Parathyroid adenoma (tissue), 2 donors: Measurements from ENCODE around the gene TRIM17.

ENCODE experiments used
- H2AFZ ChIP-seq: fragments of 300-600 bp; sonication (generic); one replicate; pipeline ENCODE4 v1.7.0; 2017; ENCODE audit warnings: antibody characterized with exemption, mild to moderate bottlenecking
- H3K27ac ChIP-seq: fragments of 300-600 bp; sonication (generic); one replicate; pipeline ENCODE4 v1.7.0; 2017
- H3K27me3 ChIP-seq: fragments of 300-600 bp; sonication (generic); one replicate; pipeline ENCODE4 v1.7.0; 2017; ENCODE audit warnings: low read length; ENCODE audit not compliant: control insufficient read depth, insufficient read depth
- H3K36me3 ChIP-seq: fragments of 300-600 bp; sonication (generic); one replicate; pipeline ENCODE4 v1.7.0; 2017; ENCODE audit warnings: low read length; ENCODE audit not compliant: control insufficient read depth, insufficient read depth
- H3K4me1 ChIP-seq: fragments of 300-600 bp; sonication (generic); one replicate; pipeline ENCODE4 v1.7.0; 2017; ENCODE audit warnings: control low read depth
- H3K4me2 ChIP-seq: fragments of 300-600 bp; sonication (generic); one replicate; pipeline ENCODE4 v1.7.0; 2017; ENCODE audit warnings: low read length
- H3K4me3 ChIP-seq: fragments of 300-600 bp; sonication (generic); one replicate; pipeline ENCODE4 v1.7.0; 2017; ENCODE audit warnings: low read depth, low read length
- H3K79me2 ChIP-seq: fragments of 300-600 bp; sonication (generic); one replicate; pipeline ENCODE4 v1.7.0; 2017; ENCODE audit warnings: control low read depth
- H3K9ac ChIP-seq: fragments of 300-600 bp; sonication (generic); one replicate; pipeline ENCODE4 v1.7.0; 2017; ENCODE audit warnings: mild to moderate bottlenecking
- H3K9me3 ChIP-seq: fragments of 300-600 bp; sonication (generic); one replicate; pipeline ENCODE4 v1.7.0; 2017; ENCODE audit warnings: low read length; ENCODE audit not compliant: control insufficient read depth
- CTCF ChIP-seq: fragments of 300-600 bp; sonication (generic); IDR thresholded peaks from one replicate; pipeline ENCODE4 v1.7.0; 2017; ENCODE audit warnings: antibody characterized with exemption, mild to moderate bottlenecking
- donor health status: primary hyperparathyroidism.

Gene TRIM17

GRCh38 chr1:228401782-228402640 lies 14.7 kb downstream of the TRIM17 start:
- H2AFZ ChIP-seq: no peak overlapping the region
- H3K4me3 ChIP-seq: no peak overlapping the region
- H3K79me2 ChIP-seq: peaks cover 16% of the 10 kb centered on the region
- H3K9me3 ChIP-seq: no peaks in the 10 kb centered on the region
- H3K9ac ChIP-seq: no peak overlapping the region
- no peak overlapping the region for H3K27ac ChIP-seq
- no peak overlapping the region for H3K4me2 ChIP-seq
- no peaks in the 10 kb centered on the region for H3K27me3 ChIP-seq
- no peaks in the 10 kb centered on the region for H3K4me1 ChIP-seq
- no peaks in the 10 kb centered on the region for H3K36me3 ChIP-seq
- no peak for TF ChIP-seq CTCF

- TF ChIP-seq CTCF: no peak
Measured at GRCh38 chr1:228400692-228401454, 15.8 kb downstream of the TRIM17 start.

GRCh38 chr1:228400237-228400651 lies 16.4 kb downstream of the TRIM17 start:
- no peak overlapping the region for H3K27ac ChIP-seq
- H3K79me2 ChIP-seq: peaks cover 16% of the 10 kb centered on the region
- H3K4me1 ChIP-seq: no peaks in the 10 kb centered on the region
- no peaks in the 10 kb centered on the region for H3K27me3 ChIP-seq
- H2AFZ ChIP-seq: no peak overlapping the region
- no peak for TF ChIP-seq CTCF
- H3K9me3 ChIP-seq: no peaks in the 10 kb centered on the region
- no peak overlapping the region for H3K9ac ChIP-seq
- no peaks in the 10 kb centered on the region for H3K36me3 ChIP-seq
- H3K4me3 ChIP-seq: no peak overlapping the region
- no peak overlapping the region for H3K4me2 ChIP-seq

More at GRCh38 chr1:228400692-228401454, 15.8 kb downstream of the TRIM17 start:
- Histone ChIP-seq H3K27me3 (no peaks in the 10 kb centered on the region), H3K4me3 (no peak overlapping the region), H3K4me2 (no peak overlapping the region), H3K9me3 (no peaks in the 10 kb centered on the region), H3K9ac (no peak overlapping the region), H3K79me2 (peaks cover 16% of the 10 kb centered on the region), H2AFZ (no peak overlapping the region), H3K36me3 (no peaks in the 10 kb centered on the region), H3K4me1 (no peaks in the 10 kb centered on the region), H3K27ac (no peak overlapping the region)

- no peaks in the 10 kb centered on the region for H3K9me3 ChIP-seq
- no peaks in the 10 kb centered on the region for H3K27me3 ChIP-seq
- no peak overlapping the region for H2AFZ ChIP-seq
- H3K4me1 ChIP-seq: no peaks in the 10 kb centered on the region
- no peak overlapping the region for H3K9ac ChIP-seq
- peaks cover 16% of the 10 kb centered on the region for H3K79me2 ChIP-seq
- TF ChIP-seq CTCF: no peak
- H3K36me3 ChIP-seq: no peaks in the 10 kb centered on the region
- H3K4me3 ChIP-seq: no peak overlapping the region
- no peak overlapping the region for H3K4me2 ChIP-seq
- H3K27ac ChIP-seq: no peak overlapping the region
Measured at GRCh38 chr1:228399531-228400236, 17.0 kb downstream of the TRIM17 start.
